GM12875 (cell line): ENCODE measurements around the gene GPR15LG.
"Not testable (repeated sequence)": the region's sequence is repeated elsewhere in the genome, so short reads cannot be mapped to it uniquely, and the experiment has no call there.

Source experiments
- H3K4me3 ChIP-seq: one replicate; pipeline ENCODE4 v1.5.1; 2011; ENCODE audit warnings: low read depth, low read length, control low read depth
- TF ChIP-seq, protein P1 (sequence below): IDR thresholded peaks from 2 replicates; pipeline ENCODE4 v1.5.1; 2011; ENCODE audit warnings: low read depth, mild to moderate bottlenecking, control low read depth, inconsistent platforms, low read length, moderate library complexity, borderline replicate concordance; ENCODE audit not compliant: insufficient read depth

The GPR15LG gene

DNA sequence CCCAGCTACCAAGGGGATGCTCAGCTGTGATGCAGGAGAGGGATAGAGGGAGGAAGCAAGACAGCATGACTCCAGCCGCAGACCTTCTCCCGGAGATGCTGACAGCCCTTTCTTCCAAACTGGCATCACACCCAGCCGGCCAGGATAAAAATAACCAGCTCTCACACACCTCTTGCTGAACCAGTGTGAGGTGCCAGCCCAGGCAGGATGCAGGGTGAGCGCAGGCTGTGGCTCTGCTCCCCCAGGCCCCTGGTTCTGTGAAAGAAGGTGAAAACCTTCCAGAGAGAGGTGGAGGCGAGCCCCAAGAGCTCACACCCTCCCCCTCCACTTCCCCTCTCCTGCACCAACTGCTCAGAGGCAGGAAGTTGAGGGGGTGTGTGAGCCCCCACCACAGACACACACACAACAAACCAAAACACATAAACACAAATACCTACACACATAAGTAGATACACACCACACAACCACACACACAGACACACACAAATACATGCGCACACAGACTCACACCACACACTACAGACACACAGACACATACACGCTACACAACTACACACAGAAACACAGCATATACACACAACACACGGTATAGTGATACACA lies 4.0 kb downstream of the GPR15LG start:
- TF ChIP-seq, protein P1, sequence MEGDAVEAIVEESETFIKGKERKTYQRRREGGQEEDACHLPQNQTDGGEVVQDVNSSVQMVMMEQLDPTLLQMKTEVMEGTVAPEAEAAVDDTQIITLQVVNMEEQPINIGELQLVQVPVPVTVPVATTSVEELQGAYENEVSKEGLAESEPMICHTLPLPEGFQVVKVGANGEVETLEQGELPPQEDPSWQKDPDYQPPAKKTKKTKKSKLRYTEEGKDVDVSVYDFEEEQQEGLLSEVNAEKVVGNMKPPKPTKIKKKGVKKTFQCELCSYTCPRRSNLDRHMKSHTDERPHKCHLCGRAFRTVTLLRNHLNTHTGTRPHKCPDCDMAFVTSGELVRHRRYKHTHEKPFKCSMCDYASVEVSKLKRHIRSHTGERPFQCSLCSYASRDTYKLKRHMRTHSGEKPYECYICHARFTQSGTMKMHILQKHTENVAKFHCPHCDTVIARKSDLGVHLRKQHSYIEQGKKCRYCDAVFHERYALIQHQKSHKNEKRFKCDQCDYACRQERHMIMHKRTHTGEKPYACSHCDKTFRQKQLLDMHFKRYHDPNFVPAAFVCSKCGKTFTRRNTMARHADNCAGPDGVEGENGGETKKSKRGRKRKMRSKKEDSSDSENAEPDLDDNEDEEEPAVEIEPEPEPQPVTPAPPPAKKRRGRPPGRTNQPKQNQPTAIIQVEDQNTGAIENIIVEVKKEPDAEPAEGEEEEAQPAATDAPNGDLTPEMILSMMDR = no peak
- H3K4me3 ChIP-seq = no peak overlapping the region

DNA sequence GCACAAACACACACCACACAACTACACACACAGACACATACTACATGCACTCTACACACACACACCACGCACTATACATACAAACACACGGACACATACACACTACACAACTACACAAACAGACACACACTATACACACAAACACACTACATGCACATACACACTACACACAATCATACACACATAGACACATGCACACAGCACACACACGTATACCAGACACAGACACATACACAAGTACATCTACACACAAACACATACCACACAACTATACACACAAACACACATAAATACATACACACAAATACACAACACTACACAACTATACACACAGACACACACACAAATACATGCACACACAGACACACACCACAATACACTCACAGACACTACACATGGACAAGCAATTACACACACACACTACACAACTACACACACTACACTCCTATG lies 4.6 kb downstream of the GPR15LG start:
- TF ChIP-seq, protein P1 = no peak
- no peak overlapping the region for H3K4me3 ChIP-seq

DNA sequence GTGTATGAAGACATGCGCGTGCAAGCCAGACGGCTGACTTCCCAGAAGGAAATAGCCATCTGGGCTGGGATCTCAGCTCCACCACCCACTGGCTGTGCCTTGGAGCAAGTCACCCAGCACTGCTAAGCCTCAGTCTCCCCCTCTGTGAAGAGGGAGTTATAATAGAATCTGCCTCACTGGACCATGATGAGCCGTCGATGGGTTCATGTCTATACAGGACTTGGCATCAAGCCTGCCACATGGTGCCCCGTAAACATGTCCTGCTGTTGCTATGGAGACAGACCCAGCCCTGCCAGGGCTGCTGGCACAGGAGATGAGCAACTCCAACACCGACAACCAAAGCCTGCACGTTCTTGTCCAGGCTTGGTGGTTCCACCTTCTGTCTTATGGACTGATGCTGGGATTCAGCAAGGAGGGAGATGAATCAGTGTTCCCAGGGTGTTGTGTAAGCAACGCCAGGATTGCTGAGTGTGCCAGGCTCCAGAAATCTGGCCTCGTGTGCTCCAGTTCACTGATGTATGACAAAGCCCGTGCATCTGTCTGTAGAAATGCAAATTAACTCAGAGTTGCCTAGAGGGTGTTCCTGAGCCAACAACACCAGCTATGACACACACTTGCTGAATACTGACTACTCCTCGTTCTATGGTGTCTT lies 5.6 kb downstream of the GPR15LG start:
- no peak overlapping the region for H3K4me3 ChIP-seq
- TF ChIP-seq, protein P1 = no peak

DNA sequence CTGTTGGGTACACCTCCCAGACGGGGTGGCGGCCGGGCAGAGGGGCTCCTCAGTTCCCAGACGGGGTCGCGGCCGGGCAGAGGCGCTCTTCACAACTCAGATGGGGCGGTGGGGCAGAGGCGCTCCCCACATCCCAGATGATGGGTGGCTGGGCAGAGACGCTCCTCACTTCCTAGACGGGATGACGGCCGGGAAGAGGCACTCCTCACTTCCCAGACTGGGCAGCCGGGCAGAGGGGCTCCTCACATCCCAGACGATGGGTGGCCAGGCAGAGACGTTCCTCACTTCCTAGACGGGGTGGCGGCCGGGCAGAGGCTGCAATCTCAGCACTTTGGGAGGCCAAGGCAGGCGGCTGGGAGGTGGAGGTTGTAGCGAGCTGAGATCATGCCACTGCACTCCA lies 6.8 kb downstream of the GPR15LG start:
- H3K4me3 ChIP-seq = not testable (repeated sequence)

DNA sequence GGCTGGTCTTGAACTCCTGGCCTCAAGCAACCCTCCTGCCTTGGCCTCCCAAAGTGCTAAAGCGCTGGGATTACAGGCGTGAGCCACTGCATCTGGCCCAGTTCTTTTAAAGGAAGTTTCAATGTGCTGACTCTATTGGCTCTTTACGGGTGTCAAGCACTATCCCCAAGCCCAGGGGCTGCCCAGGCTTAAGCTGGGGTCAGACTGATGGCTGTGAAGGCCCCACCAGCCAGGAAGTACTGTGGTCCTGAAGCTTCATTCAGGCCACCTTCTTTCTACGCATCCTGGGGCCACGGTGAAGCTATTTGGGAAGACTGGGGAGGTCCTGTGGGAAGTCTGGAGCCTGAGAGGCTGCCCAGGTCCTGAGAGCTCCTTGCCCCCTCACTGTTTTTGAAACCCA lies 8.0 kb downstream of the GPR15LG start:
- TF ChIP-seq, protein P1 = no peak
- H3K4me3 ChIP-seq = no peak overlapping the region

DNA sequence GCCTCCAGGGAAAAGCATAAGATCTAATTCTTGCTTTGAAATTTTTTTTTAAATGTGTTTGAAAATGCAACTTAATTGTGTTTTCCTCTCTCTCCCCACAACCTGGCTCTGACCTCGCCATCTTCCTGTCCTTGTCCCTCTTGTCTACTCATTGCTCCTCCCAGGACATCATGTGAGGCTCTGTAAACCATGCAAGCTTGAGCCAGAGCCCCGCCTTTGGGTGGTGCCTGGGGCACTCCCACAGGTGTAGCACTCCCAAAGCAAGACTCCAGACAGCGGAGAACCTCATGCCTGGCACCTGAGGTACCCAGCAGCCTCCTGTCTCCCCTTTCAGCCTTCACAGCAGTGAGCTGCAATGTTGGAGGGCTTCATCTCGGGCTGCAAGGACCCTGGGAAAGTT lies 10.9 kb downstream of the GPR15LG start:
- H3K4me3 ChIP-seq = no peak overlapping the region
- TF ChIP-seq, protein P1 = no peak

DNA sequence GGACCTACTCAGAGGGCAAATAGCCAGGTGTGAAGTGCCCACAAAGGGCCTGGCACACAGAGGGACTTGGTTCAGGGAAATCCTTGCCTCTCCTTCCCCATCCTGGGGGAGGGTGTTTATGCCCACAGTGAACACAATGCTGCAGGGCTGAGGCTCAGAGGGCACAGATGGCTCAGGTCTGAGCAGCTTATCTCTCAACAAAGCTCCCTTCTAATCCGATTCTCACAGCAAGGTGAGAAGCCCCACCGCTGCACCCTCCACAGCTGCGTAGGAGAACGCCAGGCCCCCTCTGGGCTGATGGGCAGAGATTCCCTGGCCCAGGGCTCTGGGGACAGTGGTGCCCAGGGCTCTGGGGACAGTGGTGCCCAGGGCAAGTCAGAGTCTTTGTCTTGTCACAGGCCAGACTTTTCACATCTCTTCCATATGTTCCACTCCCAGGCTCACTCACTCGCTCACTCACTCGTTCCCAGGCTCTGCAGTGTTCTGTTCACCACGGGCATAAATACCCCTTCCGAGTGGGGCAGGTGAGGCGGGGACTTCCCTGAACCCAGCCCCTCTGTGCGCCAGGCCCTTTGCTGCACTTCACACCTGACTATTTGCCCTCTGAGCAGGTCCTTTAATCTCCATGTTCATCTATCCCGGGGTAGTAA lies 12.1 kb downstream of the GPR15LG start:
- no peak overlapping the region for H3K4me3 ChIP-seq
- TF ChIP-seq, protein P1 = no peak
